ENCODE results near the gene FBRS.
A peak's percentile ranks its signal among the peaks of the same experiment; 100 is the strongest.

FBRS gene

GRCh38 chr16:30644334-30644830, 13.8 kb upstream of the FBRS start:
- DNase-seq (ENCODE audit: low spot score): no peak

GRCh38 chr16:30645727-30646126, 12.5 kb upstream of the FBRS start:
- DNase-seq (ENCODE audit: low spot score): no peak

GRCh38 chr16:30647274-30647571, 11.0 kb upstream of the FBRS start:
- DNase-seq (ENCODE audit: low spot score): no peak

GRCh38 chr16:30649725-30650368, 8.4 kb upstream of the FBRS start:
- DNase-seq (ENCODE audit: low spot score): no peak

GRCh38 chr16:30650369-30651123, 7.7 kb upstream of the FBRS start, which contains the start of gene PRR14:
PRR14 (plus strand) TSS chr16:30650960; CDS start chr16:30651646, 686 bp downstream.
- peak; percentile 99 for DNase-seq (ENCODE audit: low spot score)

- peak; percentile 57 for DNase-seq (ENCODE audit: low spot score)
Observed at GRCh38 chr16:30651124-30652004, 6.9 kb upstream of the FBRS start.

GRCh38 chr16:30652005-30652296, 6.3 kb upstream of the FBRS start:
- DNase-seq (ENCODE audit: low spot score): no peak

- no peak for DNase-seq (ENCODE audit: low spot score)
Observed at GRCh38 chr16:30652718-30653117, 5.5 kb upstream of the FBRS start.

- no peak for DNase-seq (ENCODE audit: low spot score)
Observed at GRCh38 chr16:30654856-30655255, 3.4 kb upstream of the FBRS start.

- no peak for DNase-seq (ENCODE audit: low spot score)
Observed at GRCh38 chr16:30655815-30656347, 2.4 kb upstream of the FBRS start.

- DNase-seq (ENCODE audit: low spot score): no peak
Observed at GRCh38 chr16:30656388-30656787, 1.8 kb upstream of the FBRS start.

- no peak for DNase-seq (ENCODE audit: low spot score)
Observed at GRCh38 chr16:30656974-30657865, 1.0 kb upstream of the FBRS start.

GRCh38 chr16:30658731-30659506, 688 bp downstream of the FBRS start:
- peak; percentile 99 for DNase-seq (ENCODE audit: low spot score)

GRCh38 chr16:30659507-30660423, 1.5 kb downstream of the FBRS start:
- no peak for DNase-seq (ENCODE audit: low spot score)

GRCh38 chr16:30660424-30661261, 2.4 kb downstream of the FBRS start:
- no peak for DNase-seq (ENCODE audit: low spot score)

- no peak for DNase-seq (ENCODE audit: low spot score)
Observed at GRCh38 chr16:30662449-30662848, 4.2 kb downstream of the FBRS start.

GRCh38 chr16:30663038-30663437, 4.8 kb downstream of the FBRS start:
- DNase-seq (ENCODE audit: low spot score): no peak

- no peak for DNase-seq (ENCODE audit: low spot score)
Observed at GRCh38 chr16:30663820-30664219, 5.6 kb downstream of the FBRS start.
